Measurements from ENCODE around the gene SLC12A4.

SLC12A4 gene

GRCh38 chr16:67971111-67971510 is 2.7 kb upstream of the SLC12A4 start:
- Histone ChIP-seq H3K27ac (no peak overlapping the region), H3K36me3 (no peaks in the 10 kb centered on the region), H3K4me3 (ENCODE audit: low read depth, low read length) (no peak overlapping the region), H3K9me3 (ENCODE audit: severe bottlenecking) (no peaks in the 10 kb centered on the region), H3K27me3 (ENCODE audit: insufficient read depth, low read depth, severe bottlenecking) (no peaks in the 10 kb centered on the region)
- no peak for DNase-seq
- TF ChIP-seq CTCF (IDR thresholded peaks at IDR 0.05; ENCODE audit: low read depth, low read length) = no peak

- Histone ChIP-seq H3K27ac (no peak overlapping the region), H3K9me3 (ENCODE audit: severe bottlenecking) (no peaks in the 10 kb centered on the region), H3K27me3 (ENCODE audit: insufficient read depth, low read depth, severe bottlenecking) (no peaks in the 10 kb centered on the region), H3K4me3 (ENCODE audit: low read depth, low read length) (no peak overlapping the region), H3K36me3 (no peaks in the 10 kb centered on the region; the same call in 1 of the 2 replicates)
- no peak for DNase-seq
- TF ChIP-seq CTCF (IDR thresholded peaks at IDR 0.05; ENCODE audit: low read depth, low read length) = no peak
These were observed 1.0 kb upstream of the SLC12A4 start for GRCh38 chr16:67969254-67970039.

DNA sequence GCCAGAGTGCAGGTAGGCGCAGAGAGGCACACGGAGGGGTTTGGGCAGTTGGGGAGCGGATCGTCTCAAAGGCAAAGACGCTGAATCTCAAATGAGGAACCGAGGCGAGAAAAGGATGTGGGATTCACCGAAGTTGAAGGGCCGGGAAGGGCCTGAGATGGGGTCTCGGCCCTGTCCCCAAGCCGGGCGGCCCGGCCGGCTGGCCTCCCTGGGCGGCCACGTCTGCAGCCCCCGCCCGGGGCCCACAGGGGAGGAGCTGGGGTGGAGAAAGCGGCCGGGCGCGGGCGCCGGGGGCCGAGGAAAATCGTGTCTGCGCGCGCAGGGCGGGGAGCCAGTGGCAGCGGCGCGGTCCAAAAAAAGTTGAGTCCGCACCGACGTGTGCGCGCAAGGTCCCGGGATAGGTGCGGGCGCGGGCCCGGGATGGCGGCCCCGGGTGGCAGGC is 458 bp downstream of the SLC12A4 start:
- DNase-seq = no peak
- no peak for TF ChIP-seq CTCF (IDR thresholded peaks at IDR 0.05; ENCODE audit: low read depth, low read length)
- H3K4me3 ChIP-seq (ENCODE audit: low read depth, low read length) = peak overlapping the region; percentile 41
- H3K27ac ChIP-seq = peak overlapping the region; percentile 31; the same call in 1 of the 2 replicates
- H3K27me3 ChIP-seq (ENCODE audit: insufficient read depth, low read depth, severe bottlenecking) = no peaks in the 10 kb centered on the region
- no peaks in the 10 kb centered on the region for H3K9me3 ChIP-seq (ENCODE audit: severe bottlenecking)
- H3K36me3 ChIP-seq = no peaks in the 10 kb centered on the region; the same call in none of the 2 replicates

GRCh38 chr16:67967183-67967957 is 1.1 kb downstream of the SLC12A4 start:
- peak overlapping the region; percentile 41 for H3K4me3 ChIP-seq (ENCODE audit: low read depth, low read length)
- H3K9me3 ChIP-seq (ENCODE audit: severe bottlenecking) = no peaks in the 10 kb centered on the region
- H3K27me3 ChIP-seq (ENCODE audit: insufficient read depth, low read depth, severe bottlenecking) = no peaks in the 10 kb centered on the region
- DNase-seq = no peak
- H3K27ac ChIP-seq = peak overlapping the region; percentile 31
- H3K36me3 ChIP-seq = no peaks in the 10 kb centered on the region; the same call in none of the 2 replicates
- TF ChIP-seq CTCF (IDR thresholded peaks at IDR 0.05; ENCODE audit: low read depth, low read length) = no peak

DNA sequence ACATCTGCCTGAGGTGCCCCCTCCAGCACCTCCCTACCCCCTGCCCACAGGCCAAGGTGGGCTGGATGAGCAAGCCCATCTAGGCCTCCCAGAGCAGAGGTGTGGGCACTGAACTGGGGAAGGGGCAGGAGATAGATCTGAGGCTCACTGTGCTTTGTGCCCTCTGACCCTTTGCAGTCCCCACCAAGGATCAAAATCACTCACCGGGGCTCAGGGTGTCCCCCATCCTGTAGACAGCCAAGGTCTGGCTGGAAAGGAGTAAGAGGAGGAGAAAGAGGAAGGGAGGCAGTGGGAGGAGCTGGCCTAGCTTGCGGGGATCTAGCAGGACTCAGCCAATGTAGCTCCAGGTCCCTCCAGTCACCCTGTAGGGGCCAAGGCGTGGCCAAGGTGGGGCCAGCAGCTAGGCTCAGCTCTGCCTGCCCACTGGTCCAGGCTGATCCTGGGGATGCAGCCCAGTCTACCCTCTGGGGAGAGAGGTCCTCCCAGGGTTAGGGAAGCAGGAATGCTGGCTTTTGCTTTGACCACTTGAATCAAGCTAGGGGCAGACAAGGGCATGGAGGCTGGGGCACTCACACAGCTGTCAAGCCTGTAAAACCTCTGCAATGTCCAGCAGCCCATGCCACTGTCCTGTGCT is 1.8 kb downstream of the SLC12A4 start:
- TF ChIP-seq CTCF (IDR thresholded peaks at IDR 0.05; ENCODE audit: low read depth, low read length) = no peak
- Histone ChIP-seq H3K27ac (peak overlapping the region; percentile 62), H3K36me3 (no peaks in the 10 kb centered on the region; the same call in none of the 2 replicates), H3K4me3 (ENCODE audit: low read depth, low read length) (no peak overlapping the region), H3K9me3 (ENCODE audit: severe bottlenecking) (no peaks in the 10 kb centered on the region), H3K27me3 (ENCODE audit: insufficient read depth, low read depth, severe bottlenecking) (no peaks in the 10 kb centered on the region)
- peak; percentile 49 for DNase-seq

Measured in WERI-Rb-1 (cell line).